Measurements from ENCODE around the gene MEPCE. TPM values are rescaled to one million over a fixed set of nuclear protein-coding genes. Genes with fewer than 3 reads are reported as not detected.
"Not testable (repeated sequence)": the region's sequence is repeated elsewhere in the genome, so short reads cannot be mapped to it uniquely, and the experiment has no call there.

The MEPCE gene
- total RNA-seq, 2 experiments from 2014 or later, result 42.4 to 50.2 TPM

DNA sequence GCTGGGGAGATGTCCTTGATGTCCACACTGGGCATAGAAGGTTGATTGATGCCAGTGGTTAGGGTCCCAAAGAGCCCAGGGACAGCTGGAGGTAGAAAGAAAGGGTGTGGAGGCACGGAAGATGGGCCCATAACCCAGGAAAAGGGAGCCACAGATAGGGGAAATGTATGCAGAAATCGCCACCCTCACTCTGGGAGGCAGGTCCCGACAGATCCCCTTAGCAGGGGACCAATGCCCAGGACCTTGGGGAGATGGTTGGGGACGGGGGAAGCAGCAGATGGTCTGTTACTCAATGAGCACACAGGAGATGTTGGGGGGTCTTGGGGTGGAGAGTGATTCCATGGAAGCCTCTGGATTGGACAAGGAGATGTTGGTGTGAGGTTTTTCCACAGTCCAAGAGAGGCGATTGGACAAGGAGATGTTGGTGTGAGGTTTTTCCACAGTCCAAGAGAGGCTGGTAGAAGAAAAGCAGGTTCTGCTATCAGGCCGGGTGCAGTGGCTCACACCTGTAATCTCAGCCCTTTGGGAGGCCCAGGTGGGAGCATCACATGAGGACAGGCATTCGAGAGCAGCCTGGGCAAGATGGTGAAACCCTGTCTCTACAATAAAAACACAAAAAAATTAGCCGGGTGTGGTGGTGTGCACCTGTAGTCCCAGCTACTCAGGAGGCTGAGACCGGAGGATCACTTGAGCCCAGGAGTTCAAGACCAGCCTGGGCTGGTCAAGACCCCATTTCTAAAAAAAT lies 13.6 kb downstream of the MEPCE start:
- CTCF ChIA-PET, result interaction anchor here (1.0 to 2.3 kb wide), 2 partner anchors 12 to 99 kb away, joined by 3 to 9 read pairs; no protein-coding TSS in a partner anchor
- Mint-ChIP-seq H3K36me3 (no peaks in the 10 kb centered on the region), H3K27ac (peak overlapping the region; percentile 29), H3K4me1 (peaks cover 20% of the 10 kb centered on the region), H3K27me3 (no peaks in the 10 kb centered on the region), H3K4me3 (no peak overlapping the region), H3K9me3 (ENCODE audit: low read depth) (no peaks in the 10 kb centered on the region)
- DNase-seq (no peak), ATAC-seq (no peak)

DNA sequence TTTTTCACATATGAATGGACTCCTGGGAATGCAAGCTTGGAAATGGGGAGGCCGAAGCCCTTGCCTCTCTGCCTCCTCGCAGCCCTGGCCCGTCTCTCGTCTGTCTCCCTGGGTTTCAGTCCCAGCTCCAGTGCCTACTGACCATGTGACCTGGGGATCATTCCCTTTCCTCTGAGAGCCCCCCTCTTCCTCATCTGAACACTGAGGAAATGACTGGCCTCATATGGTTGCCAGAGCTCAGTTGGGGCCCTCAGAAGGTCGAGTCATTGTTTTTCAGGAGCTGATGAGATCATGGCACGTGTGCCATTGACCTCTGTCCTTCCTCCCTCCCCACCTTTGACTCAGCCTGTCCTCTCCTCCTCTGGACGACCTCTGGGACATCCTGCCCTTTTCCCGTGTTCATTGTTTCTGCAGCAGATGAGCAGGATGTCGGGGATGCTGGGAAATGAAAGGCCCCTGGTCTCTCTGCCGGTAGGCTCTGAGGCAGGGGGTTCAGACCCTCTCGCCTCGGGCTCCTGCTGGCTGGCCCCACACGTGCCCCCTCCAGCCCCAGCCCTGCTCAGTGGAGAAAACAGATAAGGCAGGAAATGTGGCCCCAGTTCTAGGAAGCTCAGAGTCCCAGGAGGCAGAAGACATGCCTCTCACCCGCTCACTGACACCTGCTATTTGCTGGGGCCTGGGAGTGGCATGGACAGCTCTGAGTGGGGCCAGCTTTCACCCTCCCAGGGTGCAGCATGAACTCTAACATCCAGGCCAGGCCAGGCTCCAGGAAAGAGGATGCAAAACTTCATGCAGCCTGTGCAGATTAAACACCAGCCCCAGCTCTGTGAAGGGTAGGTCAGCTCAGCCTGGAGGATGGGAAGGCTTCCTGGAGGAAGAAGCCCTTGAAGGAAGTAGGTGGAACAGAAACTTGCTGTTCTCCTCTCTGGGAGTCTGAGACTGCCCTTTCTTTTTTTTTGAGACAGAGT lies 15.0 kb downstream of the MEPCE start:
- no peaks in the 10 kb centered on the region for H3K36me3 Mint-ChIP-seq

GRCh38 chr7:100446040-100446439 lies 16.4 kb downstream of the MEPCE start:
- DNase-seq, result no peak
- H3K4me1 Mint-ChIP-seq, result peaks cover 29% of the 10 kb centered on the region
- no peaks in the 10 kb centered on the region for H3K9me3 Mint-ChIP-seq (ENCODE audit: low read depth)
- CTCF ChIA-PET, result interaction anchor here (1.4 to 2.5 kb wide), 3 partner anchors 39 to 313 kb away, joined by 4 to 10 read pairs (median 9); no protein-coding TSS in a partner anchor
- H3K27ac Mint-ChIP-seq, result no peak overlapping the region
- H3K27me3 Mint-ChIP-seq, result no peaks in the 10 kb centered on the region
- H3K36me3 Mint-ChIP-seq, result no peaks in the 10 kb centered on the region
- ATAC-seq, result no peak
- no peak overlapping the region for H3K4me3 Mint-ChIP-seq

More for the DNA sequence above, 15.0 kb downstream of the MEPCE start:
- Mint-ChIP-seq H3K9me3 (ENCODE audit: low read depth) (no peaks in the 10 kb centered on the region), H3K27ac (peak overlapping the region; percentile 74), H3K4me3 (no peak overlapping the region), H3K27me3 (no peaks in the 10 kb centered on the region), H3K4me1 (peaks cover 20% of the 10 kb centered on the region)
- CTCF ChIA-PET, result interaction anchor here (0.6 to 2.5 kb wide), 11 partner anchors 8 to 362 kb away, joined by 3 to 10 read pairs (median 3); partner anchors contain the start of gene PPP1R35
- peak; percentile 63 for ATAC-seq
- no peak for DNase-seq

DNA sequence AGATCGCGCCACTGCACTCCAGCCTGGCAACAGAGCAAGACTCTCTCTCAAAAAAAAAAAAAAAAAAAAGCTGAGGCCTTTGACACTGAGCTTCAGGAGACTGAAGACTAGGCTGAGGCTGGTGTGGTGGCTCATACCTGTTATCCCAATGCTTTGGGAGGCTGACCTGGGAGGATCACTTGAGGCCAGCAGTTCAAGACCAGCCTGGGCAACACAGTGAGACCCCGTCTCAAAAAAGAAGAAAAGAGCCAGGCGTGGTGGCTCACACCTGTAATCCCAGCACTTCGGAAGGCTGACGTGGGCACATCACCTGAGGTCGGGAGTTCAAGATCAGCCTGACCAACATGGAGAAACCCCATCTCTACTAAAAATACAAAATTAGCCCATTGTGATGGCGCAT lies 17.7 kb downstream of the MEPCE start:
- not testable (repeated sequence) for H3K27ac Mint-ChIP-seq; DNase-seq; H3K36me3 Mint-ChIP-seq; H3K27me3 Mint-ChIP-seq; ATAC-seq; H3K4me3 Mint-ChIP-seq; H3K9me3 Mint-ChIP-seq (ENCODE audit: low read depth)
- H3K4me1 Mint-ChIP-seq, result peaks cover 29% of the 10 kb centered on the region
- CTCF ChIA-PET, result interaction anchor here (0.8 to 1.4 kb wide), 4 partner anchors 22 to 315 kb away, joined by 3 to 5 read pairs (median 3); no protein-coding TSS in a partner anchor

DNA sequence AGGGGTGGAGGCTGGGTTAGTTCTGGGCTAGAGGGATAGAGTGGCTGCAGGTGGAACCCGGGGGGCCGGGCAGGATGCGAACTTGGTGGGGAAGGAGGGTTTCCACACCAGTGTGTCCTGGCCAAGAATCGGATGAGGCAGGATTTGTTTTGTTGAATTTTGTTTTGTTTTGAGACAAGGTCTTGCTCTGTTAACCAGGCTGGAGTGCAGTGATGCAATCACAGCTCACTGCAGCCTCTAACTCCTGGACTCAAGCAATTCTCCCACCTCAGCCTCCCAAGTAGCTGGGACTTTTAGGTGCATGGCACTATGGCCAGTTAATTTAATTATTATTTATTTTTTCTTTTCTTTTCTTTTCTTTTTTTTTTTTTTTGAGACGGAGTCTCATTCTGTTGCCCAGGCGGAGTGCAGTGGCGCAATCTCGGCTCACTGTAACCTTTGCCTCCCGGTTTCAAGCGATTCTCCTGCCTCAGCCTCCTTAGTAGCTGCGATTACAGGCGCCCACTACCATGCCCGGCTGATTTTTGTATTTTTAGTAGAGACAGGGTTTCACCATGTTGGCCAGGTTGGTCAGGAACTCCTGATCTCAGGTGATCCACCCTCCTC lies 19.7 kb downstream of the MEPCE start:
- H3K9me3 Mint-ChIP-seq (ENCODE audit: low read depth), result no peaks in the 10 kb centered on the region
- peaks cover 27% of the 10 kb centered on the region for H3K4me1 Mint-ChIP-seq
- DNase-seq (no peak), ATAC-seq (no peak)
- no peak overlapping the region for H3K4me3 Mint-ChIP-seq
- no peak overlapping the region for H3K27ac Mint-ChIP-seq
- no peaks in the 10 kb centered on the region for H3K27me3 Mint-ChIP-seq
- CTCF ChIA-PET, result interaction anchor here (0.6 to 3.1 kb wide), 9 partner anchors 8 to 452 kb away, joined by 3 to 16 read pairs (median 4); partner anchors contain the start of gene PPP1R35
- no peaks in the 10 kb centered on the region for H3K36me3 Mint-ChIP-seq

DNA sequence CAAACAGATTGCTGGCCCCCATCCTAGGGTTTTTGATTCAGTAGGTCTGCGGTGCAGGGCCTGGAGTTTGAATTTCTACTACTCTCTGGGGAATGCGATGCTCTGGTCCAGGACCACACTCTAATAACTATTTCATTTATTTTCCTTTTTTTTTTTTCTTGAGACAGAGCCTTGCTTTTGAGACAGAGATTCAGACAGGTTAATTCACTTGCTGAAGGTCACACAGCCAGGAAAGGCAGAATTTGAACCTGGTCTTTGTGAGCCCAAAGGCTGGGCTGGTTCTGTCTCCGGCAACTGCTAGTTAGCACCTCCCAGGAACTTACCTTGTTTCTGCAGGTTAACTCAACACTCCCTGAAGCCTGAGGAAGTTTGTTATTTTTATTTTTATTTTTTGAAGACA lies 22.9 kb downstream of the MEPCE start:
- DNase-seq (no peak), ATAC-seq (no peak)
- Mint-ChIP-seq H3K36me3 (no peaks in the 10 kb centered on the region), H3K27me3 (no peaks in the 10 kb centered on the region), H3K27ac (no peak overlapping the region), H3K9me3 (ENCODE audit: low read depth) (no peaks in the 10 kb centered on the region), H3K4me3 (no peak overlapping the region), H3K4me1 (peaks cover 13% of the 10 kb centered on the region)
- CTCF ChIA-PET, result interaction anchor here (1.1 to 1.5 kb wide), 3 partner anchors 12 to 320 kb away, joined by 3 read pairs; no protein-coding TSS in a partner anchor

GRCh38 chr7:100453854-100454253 lies 24.2 kb downstream of the MEPCE start:
- H3K36me3 Mint-ChIP-seq; H3K9me3 Mint-ChIP-seq (ENCODE audit: low read depth); H3K27me3 Mint-ChIP-seq; H3K4me3 Mint-ChIP-seq; ATAC-seq; H3K27ac Mint-ChIP-seq; DNase-seq: not testable (repeated sequence)
- H3K4me1 Mint-ChIP-seq, result peaks cover 13% of the 10 kb centered on the region
- CTCF ChIA-PET, result interaction anchor here (0.8 to 5.4 kb wide), 8 partner anchors 9 to 110 kb away, joined by 3 to 26 read pairs (median 6); partner anchors contain the start of gene TSC22D4

GRCh38 chr7:100455206-100455605 lies 25.6 kb downstream of the MEPCE start:
- Mint-ChIP-seq H3K27ac (no peak overlapping the region), H3K9me3 (ENCODE audit: low read depth) (no peaks in the 10 kb centered on the region), H3K4me3 (no peak overlapping the region), H3K4me1 (peaks cover 14% of the 10 kb centered on the region), H3K36me3 (peaks cover 10% of the 10 kb centered on the region), H3K27me3 (no peaks in the 10 kb centered on the region)
- CTCF ChIA-PET, result interaction anchor here (1.2 to 5.4 kb wide), 7 partner anchors 11 to 250 kb away, joined by 3 to 26 read pairs (median 7); partner anchors contain the start of genes PILRA, POP7 and TSC22D4
- DNase-seq (no peak), ATAC-seq (no peak)

GRCh38 chr7:100456562-100456961 lies 26.9 kb downstream of the MEPCE start:
- H3K4me1 Mint-ChIP-seq, result peaks cover 6% of the 10 kb centered on the region
- no peak overlapping the region for H3K27ac Mint-ChIP-seq
- DNase-seq, result no peak
- peaks cover 22% of the 10 kb centered on the region for H3K36me3 Mint-ChIP-seq
- H3K4me3 Mint-ChIP-seq, result no peak overlapping the region
- ATAC-seq, result no peak
- H3K27me3 Mint-ChIP-seq, result no peaks in the 10 kb centered on the region
- no peaks in the 10 kb centered on the region for H3K9me3 Mint-ChIP-seq (ENCODE audit: low read depth)
- CTCF ChIA-PET, result interaction anchor here (1.2 to 5.4 kb wide), 2 partner anchors 12 to 14 kb away, joined by 3 to 26 read pairs; no protein-coding TSS in a partner anchor

DNA sequence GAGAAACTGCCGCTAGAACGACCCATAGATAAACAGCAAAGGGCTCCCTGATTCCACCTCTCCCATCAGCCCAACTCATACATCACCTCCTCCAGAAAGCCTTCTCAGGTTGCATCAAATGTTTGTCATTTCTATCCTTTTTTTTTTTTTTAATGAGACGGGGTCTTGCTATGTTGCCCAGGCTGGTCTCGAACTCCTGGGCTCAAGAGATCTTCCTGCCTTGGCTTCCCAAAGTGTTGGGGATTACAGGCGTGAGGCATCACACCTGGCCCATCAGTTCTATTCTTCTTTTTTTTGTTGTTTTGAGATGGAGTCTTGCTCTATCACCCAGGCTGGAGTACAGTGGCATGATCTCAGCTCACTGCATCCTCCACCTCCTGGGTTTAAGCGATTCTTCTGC lies 27.4 kb downstream of the MEPCE start:
- DNase-seq (no peak), ATAC-seq (no peak)
- peaks cover 6% of the 10 kb centered on the region for H3K4me1 Mint-ChIP-seq
- no peak overlapping the region for H3K4me3 Mint-ChIP-seq
- H3K36me3 Mint-ChIP-seq, result peaks cover 23% of the 10 kb centered on the region
- H3K9me3 Mint-ChIP-seq (ENCODE audit: low read depth), result no peaks in the 10 kb centered on the region
- H3K27ac Mint-ChIP-seq, result no peak overlapping the region
- H3K27me3 Mint-ChIP-seq, result no peaks in the 10 kb centered on the region
- CTCF ChIA-PET, result interaction anchor here (1.2 to 5.4 kb wide), 2 partner anchors 12 to 13 kb away, joined by 3 to 26 read pairs; no protein-coding TSS in a partner anchor

- H3K36me3 Mint-ChIP-seq, result peaks cover 29% of the 10 kb centered on the region
- no peak within 1 kb of the TSS for H3K27ac Mint-ChIP-seq
- CTCF ChIA-PET, result interaction anchor here (0.9 to 3.0 kb wide), 8 partner anchors 12 to 241 kb away, joined by 3 to 12 read pairs (median 4); partner anchors contain the start of gene POP7
- DNase-seq (no peak), ATAC-seq (no peak)
- H3K4me1 Mint-ChIP-seq, result peaks cover 3% of the 10 kb centered on the region
- H3K27me3 Mint-ChIP-seq, result no peaks in the 10 kb centered on the region
- H3K4me3 Mint-ChIP-seq, result no peak within 1 kb of the TSS
- H3K9me3 Mint-ChIP-seq (ENCODE audit: low read depth), result no peaks in the 10 kb centered on the region
These were observed 34.6 kb downstream of the MEPCE start, which contains the start of gene SPACDR for GRCh38 chr7:100464210-100464660. Gene SPACDR (minus strand): TSS chr7:100464260. CDS start chr7:100464025, 235 bp downstream.

DNA sequence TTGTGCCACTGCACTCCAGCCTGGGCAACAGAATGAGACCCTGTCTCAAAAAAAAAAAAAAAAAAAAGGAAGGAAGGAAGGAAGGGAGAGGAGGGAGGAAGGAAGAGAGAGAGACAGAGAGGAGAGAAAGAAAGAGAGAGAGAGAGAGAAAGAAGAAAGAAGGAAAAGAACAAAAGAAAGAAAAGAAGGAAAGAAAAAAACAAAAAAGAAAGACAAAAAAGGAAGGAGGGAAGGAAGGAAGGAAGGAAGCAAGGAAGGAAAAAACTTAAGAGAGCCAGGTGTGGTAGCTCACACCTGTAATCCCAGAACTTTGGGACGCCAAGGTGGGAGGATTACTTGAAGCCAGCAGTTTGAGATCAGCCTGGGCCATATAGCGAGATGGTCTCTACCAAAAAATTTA lies 35.2 kb downstream of the MEPCE start:
- Mint-ChIP-seq H3K27ac (no peak overlapping the region), H3K4me3 (no peak overlapping the region), H3K9me3 (ENCODE audit: low read depth) (no peaks in the 10 kb centered on the region), H3K4me1 (peaks cover 3% of the 10 kb centered on the region), H3K36me3 (peaks cover 27% of the 10 kb centered on the region), H3K27me3 (no peaks in the 10 kb centered on the region)
- ATAC-seq, result no peak
- no peak for DNase-seq
- CTCF ChIA-PET, result interaction anchor here (0.8 to 3.0 kb wide), 9 partner anchors 11 to 241 kb away, joined by 3 to 12 read pairs (median 5); partner anchors contain the start of gene POP7

Data from activated CD8-positive, alpha-beta memory T cell treated with anti-CD3 and anti-CD28 coated beads, Interleukin-2, amount 10 ng/mL, durations not matched to agents 7 days and 5 days (primary cell).